ENCODE measurements around the gene PHACTR4.
"Not testable (repeated sequence)": the region's sequence is repeated elsewhere in the genome, so short reads cannot be mapped to it uniquely, and the experiment has no call there.

Gene PHACTR4

DNA sequence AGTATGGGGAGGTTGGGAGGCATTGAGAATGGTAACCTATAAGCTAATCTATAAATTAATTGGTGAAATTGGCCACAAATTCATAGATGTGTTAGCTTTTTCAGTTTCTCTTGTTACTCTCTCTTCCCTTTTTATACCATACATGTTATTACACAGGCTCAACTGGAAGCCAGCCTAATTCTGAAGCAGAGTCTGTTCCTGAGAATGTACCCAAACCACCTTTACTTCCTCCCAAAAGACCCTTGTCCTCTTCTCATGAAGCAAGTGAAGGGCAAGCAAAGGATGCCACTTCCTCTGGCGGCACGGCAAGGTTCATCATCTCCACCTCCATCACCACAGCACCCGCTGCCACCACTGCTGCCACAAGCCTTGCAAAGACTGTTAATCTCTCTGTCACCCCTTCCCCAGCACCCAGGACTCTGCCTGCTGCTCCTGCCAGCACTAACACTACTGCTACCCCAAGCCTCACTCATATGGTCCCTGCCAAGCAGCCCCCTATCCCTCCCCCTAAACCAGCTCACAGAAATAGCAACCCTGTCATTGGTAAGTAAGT lies 96.8 kb downstream of the PHACTR4 start:
- TF ChIP-seq, protein P1, sequence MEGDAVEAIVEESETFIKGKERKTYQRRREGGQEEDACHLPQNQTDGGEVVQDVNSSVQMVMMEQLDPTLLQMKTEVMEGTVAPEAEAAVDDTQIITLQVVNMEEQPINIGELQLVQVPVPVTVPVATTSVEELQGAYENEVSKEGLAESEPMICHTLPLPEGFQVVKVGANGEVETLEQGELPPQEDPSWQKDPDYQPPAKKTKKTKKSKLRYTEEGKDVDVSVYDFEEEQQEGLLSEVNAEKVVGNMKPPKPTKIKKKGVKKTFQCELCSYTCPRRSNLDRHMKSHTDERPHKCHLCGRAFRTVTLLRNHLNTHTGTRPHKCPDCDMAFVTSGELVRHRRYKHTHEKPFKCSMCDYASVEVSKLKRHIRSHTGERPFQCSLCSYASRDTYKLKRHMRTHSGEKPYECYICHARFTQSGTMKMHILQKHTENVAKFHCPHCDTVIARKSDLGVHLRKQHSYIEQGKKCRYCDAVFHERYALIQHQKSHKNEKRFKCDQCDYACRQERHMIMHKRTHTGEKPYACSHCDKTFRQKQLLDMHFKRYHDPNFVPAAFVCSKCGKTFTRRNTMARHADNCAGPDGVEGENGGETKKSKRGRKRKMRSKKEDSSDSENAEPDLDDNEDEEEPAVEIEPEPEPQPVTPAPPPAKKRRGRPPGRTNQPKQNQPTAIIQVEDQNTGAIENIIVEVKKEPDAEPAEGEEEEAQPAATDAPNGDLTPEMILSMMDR (IDR thresholded peaks at IDR 0.05) = no peak
- Histone ChIP-seq H3K27ac (no peak overlapping the region), H2AFZ (no peak overlapping the region), H3K4me3 (ENCODE audit: low read depth, low read length) (no peak overlapping the region), H3K9ac (no peak overlapping the region), H3K27me3 (ENCODE audit: control insufficient read depth, insufficient read depth, low read length) (no peaks in the 10 kb centered on the region), H3K9me3 (ENCODE audit: control insufficient read depth, low read length) (no peaks in the 10 kb centered on the region), H3K79me2 (no peaks in the 10 kb centered on the region), H3K4me1 (no peaks in the 10 kb centered on the region), H3K36me3 (ENCODE audit: control insufficient read depth, insufficient read depth, low read length) (no peaks in the 10 kb centered on the region), H3K4me2 (ENCODE audit: low read length) (no peak overlapping the region)

DNA sequence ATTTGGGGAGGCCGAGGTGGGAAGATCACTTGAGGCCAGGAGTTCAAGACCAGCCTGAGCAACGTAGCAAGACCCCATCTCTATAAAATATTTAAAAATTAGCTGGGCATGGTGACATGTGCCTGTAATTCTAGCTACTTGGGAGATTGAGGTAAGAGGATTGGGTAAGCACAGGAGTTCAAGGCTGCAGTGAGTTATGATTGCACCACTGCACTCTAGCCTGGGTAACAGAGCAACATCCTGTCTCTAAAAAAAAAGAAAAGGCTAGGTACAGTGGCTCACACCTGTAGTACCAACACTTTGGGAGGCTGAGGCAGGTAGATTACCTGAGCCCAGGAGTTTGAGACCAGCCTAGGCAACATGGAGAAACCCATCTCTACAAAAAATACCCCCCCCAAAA lies 100.6 kb downstream of the PHACTR4 start:
- no peaks in the 10 kb centered on the region for H3K36me3 ChIP-seq (ENCODE audit: control insufficient read depth, insufficient read depth, low read length)
- H3K9me3 ChIP-seq (ENCODE audit: control insufficient read depth, low read length) = no peaks in the 10 kb centered on the region
- H2AFZ ChIP-seq = no peak overlapping the region
- H3K9ac ChIP-seq = no peak overlapping the region
- no peaks in the 10 kb centered on the region for H3K27me3 ChIP-seq (ENCODE audit: control insufficient read depth, insufficient read depth, low read length)
- H3K4me2 ChIP-seq (ENCODE audit: low read length) = no peak overlapping the region
- no peak overlapping the region for H3K27ac ChIP-seq
- TF ChIP-seq, protein P1 (IDR thresholded peaks at IDR 0.05) = no peak
- H3K79me2 ChIP-seq = no peaks in the 10 kb centered on the region
- H3K4me3 ChIP-seq (ENCODE audit: low read depth, low read length) = no peak overlapping the region
- no peaks in the 10 kb centered on the region for H3K4me1 ChIP-seq

DNA sequence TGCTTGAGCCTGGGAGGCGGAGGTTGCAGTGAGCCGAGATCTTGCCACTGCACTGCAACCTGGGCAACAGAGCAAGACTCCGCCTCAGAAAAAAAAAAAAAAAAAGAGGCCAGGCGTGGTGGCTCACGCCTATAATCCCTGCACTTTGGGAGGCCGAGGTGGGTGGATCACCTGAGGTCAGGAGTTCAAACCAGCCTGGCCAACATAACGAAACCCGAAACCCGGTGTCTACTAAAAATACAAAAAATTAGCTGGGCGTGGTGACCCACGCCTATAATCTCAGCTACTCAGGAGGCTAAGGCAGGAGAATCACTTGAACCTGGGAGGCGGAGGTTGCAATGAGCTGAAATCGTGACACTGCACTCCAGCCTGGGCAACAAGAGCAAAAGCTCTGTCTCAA lies 110.0 kb downstream of the PHACTR4 start:
- not testable (repeated sequence) for H3K27ac ChIP-seq; H3K79me2 ChIP-seq; H3K4me1 ChIP-seq; H3K36me3 ChIP-seq (ENCODE audit: control insufficient read depth, insufficient read depth, low read length); H3K4me3 ChIP-seq (ENCODE audit: low read depth, low read length); H3K9me3 ChIP-seq (ENCODE audit: control insufficient read depth, low read length); H2AFZ ChIP-seq; H3K27me3 ChIP-seq (ENCODE audit: control insufficient read depth, insufficient read depth, low read length); H3K9ac ChIP-seq; H3K4me2 ChIP-seq (ENCODE audit: low read length)

DNA sequence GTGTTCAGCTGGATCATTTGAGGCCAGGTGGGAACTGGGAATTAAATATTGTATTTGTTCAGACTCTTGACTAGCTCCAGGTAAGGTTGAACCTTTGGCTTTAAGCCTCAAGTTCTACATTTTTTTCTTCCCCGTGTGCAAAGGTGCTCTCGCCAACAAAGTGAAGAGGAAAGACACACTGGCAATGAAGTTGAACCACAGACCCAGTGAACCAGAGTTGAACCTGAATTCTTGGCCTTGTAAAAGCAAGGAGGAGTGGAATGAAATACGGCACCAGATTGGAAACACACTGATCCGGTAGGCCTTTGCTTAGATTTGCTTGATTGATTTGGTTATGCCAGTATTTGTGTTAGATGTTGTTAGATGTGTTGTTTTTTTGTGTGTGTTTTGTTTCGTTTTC lies 110.8 kb downstream of the PHACTR4 start:
- Histone ChIP-seq H2AFZ (no peak overlapping the region), H3K9me3 (ENCODE audit: control insufficient read depth, low read length) (no peaks in the 10 kb centered on the region), H3K9ac (no peak overlapping the region), H3K36me3 (ENCODE audit: control insufficient read depth, insufficient read depth, low read length) (no peaks in the 10 kb centered on the region), H3K4me2 (ENCODE audit: low read length) (no peak overlapping the region), H3K79me2 (no peaks in the 10 kb centered on the region), H3K27me3 (ENCODE audit: control insufficient read depth, insufficient read depth, low read length) (no peaks in the 10 kb centered on the region), H3K27ac (no peak overlapping the region), H3K4me3 (ENCODE audit: low read depth, low read length) (no peak overlapping the region), H3K4me1 (no peaks in the 10 kb centered on the region)
- TF ChIP-seq, protein P1 (IDR thresholded peaks at IDR 0.05) = no peak

DNA sequence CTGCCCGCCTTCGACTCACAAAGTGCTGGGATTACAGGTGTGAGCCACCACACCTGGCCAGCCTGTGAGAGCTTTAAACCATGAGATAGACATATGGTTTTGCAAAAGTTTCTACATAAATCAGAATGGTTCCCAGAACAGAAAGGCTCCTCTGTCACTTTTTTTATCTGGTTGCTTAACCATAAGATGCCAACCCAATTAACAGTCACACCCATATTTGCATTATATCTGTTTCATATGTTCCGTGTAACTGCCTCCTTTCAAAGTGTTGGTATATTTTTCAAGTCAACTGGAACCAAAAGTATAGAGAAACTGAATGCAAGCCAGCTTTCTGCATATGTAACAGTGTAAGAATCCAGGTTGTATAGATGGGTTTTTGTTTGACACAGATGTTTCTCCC lies 112.6 kb downstream of the PHACTR4 start:
- no peak overlapping the region for H3K4me2 ChIP-seq (ENCODE audit: low read length)
- no peak overlapping the region for H2AFZ ChIP-seq
- H3K27me3 ChIP-seq (ENCODE audit: control insufficient read depth, insufficient read depth, low read length) = no peaks in the 10 kb centered on the region
- no peak overlapping the region for H3K27ac ChIP-seq
- H3K79me2 ChIP-seq = no peaks in the 10 kb centered on the region
- no peak overlapping the region for H3K4me3 ChIP-seq (ENCODE audit: low read depth, low read length)
- H3K36me3 ChIP-seq (ENCODE audit: control insufficient read depth, insufficient read depth, low read length) = no peaks in the 10 kb centered on the region
- H3K9ac ChIP-seq = no peak overlapping the region
- H3K9me3 ChIP-seq (ENCODE audit: control insufficient read depth, low read length) = no peaks in the 10 kb centered on the region
- TF ChIP-seq, protein P1 (IDR thresholded peaks at IDR 0.05) = no peak
- no peaks in the 10 kb centered on the region for H3K4me1 ChIP-seq

Data from parathyroid adenoma (tissue), 2 donors.